SK-N-MC (cell line): ENCODE results near the gene CENPK.

ENCODE experiments used
- EZH2 ChIP-seq: fragments of 200-600 bp; sonication (generic); IDR thresholded peaks from one replicate; pipeline ENCODE4 v1.6.1; 2017; ENCODE audit warnings: antibody characterized with exemption
- FOXP2 ChIP-seq: optimal IDR thresholded peaks from 2 replicates; pipeline ENCODE3; 2011; ENCODE audit warnings: mild to moderate bottlenecking, moderate library complexity; ENCODE audit not compliant: insufficient read depth; ENCODE audit errors: extremely low read length, control extremely low read depth
- POLR2AphosphoS5 ChIP-seq: IDR thresholded peaks from 2 replicates; pipeline ENCODE4 v1.6.1; 2012; ENCODE audit warnings: mild to moderate bottlenecking, low read depth, low read length, borderline replicate concordance

GRCh38 chr5:65485405-65485804 lies 77.6 kb downstream of the CENPK start:
- TF ChIP-seq EZH2 = no peak
- TF ChIP-seq POLR2AphosphoS5 = no peak
- no peak for TF ChIP-seq FOXP2
